ENCODE results near the gene PKN2.

PKN2 gene

DNA sequence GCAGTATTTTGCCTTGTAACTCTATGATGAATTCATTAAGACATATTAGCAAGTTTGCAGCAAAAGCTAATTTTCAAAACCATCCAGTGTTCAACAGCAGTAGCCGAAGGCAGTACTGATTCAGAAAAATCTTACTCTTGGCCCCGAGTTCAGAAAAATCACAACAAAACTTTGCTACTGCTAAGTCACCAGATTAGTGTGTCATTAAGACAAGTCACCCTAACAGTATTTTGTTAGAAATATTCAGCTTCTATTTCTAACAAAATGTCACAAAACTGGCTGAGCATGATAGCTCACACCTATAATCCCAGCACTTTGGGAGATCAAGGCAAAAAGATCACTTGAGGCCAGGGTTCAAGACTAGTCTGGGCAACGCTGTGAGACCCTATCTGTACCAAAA is 199.1 kb downstream of the PKN2 start:
- in situ Hi-C loops (cut with HindIII; ENCODE audit: low pct_ligation_motif_present, low sequenced_read_pairs): no loop called here
- no peak for DNase-seq
- peaks cover 36% of the 10 kb centered on the region for H3K36me3 ChIP-seq (replicated peaks)
- H3K27ac ChIP-seq: no peak overlapping the region
- TF ChIP-seq, protein P1, sequence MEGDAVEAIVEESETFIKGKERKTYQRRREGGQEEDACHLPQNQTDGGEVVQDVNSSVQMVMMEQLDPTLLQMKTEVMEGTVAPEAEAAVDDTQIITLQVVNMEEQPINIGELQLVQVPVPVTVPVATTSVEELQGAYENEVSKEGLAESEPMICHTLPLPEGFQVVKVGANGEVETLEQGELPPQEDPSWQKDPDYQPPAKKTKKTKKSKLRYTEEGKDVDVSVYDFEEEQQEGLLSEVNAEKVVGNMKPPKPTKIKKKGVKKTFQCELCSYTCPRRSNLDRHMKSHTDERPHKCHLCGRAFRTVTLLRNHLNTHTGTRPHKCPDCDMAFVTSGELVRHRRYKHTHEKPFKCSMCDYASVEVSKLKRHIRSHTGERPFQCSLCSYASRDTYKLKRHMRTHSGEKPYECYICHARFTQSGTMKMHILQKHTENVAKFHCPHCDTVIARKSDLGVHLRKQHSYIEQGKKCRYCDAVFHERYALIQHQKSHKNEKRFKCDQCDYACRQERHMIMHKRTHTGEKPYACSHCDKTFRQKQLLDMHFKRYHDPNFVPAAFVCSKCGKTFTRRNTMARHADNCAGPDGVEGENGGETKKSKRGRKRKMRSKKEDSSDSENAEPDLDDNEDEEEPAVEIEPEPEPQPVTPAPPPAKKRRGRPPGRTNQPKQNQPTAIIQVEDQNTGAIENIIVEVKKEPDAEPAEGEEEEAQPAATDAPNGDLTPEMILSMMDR (IDR thresholded peaks at IDR 0.05; ENCODE audit: low read depth, low read length, missing control alignments): no peak
- no peak overlapping the region for H3K4me3 ChIP-seq (ENCODE audit: low read depth, low read length)
- no peaks in the 10 kb centered on the region for H3K27me3 ChIP-seq (replicated peaks)

All from brain microvascular endothelial cell (primary cell).